Measurements from ENCODE around the gene PLBD1.

- TF ChIP-seq CTCF (conservative IDR thresholded peaks at IDR 0.05) = no peak
- TF ChIP-seq ZFX (IDR thresholded peaks at IDR 0.05) = no peak
These were observed 45.3 kb upstream of the PLBD1 start for GRCh38 chr12:14612898-14613445.

All from C4-2B (cell line).